GM18517 (cell line): ENCODE data around the gene SLC8A1.

Experiments used
- ATAC-seq: cut with Tn5 transposase; IDR thresholded peaks from one replicate; pipeline ENCODE4 v1.9.1; 2021; ENCODE audit warnings: mild to moderate bottlenecking, moderate library complexity; ENCODE audit not compliant: unreplicated experiment

SLC8A1 gene

DNA sequence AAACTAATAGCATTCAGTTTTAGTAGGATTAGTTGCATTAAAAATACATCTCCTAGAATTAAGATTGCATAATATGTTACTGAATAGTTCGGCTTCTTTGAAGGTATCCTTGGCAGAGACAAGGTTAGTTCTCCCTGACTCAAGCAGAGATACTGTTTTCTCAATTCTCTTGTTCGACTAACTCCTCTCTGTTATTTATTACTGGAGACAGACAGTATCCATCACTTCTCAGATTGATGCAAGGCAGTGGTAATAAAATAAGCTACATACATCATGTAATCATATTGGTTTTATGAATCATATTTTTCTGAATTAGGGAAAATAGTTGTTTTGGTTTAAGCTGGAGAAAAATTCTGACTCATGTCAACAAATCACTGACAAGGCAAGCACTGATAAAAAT, 134.8 kb downstream of the SLC8A1 start:
- no peak for ATAC-seq

DNA sequence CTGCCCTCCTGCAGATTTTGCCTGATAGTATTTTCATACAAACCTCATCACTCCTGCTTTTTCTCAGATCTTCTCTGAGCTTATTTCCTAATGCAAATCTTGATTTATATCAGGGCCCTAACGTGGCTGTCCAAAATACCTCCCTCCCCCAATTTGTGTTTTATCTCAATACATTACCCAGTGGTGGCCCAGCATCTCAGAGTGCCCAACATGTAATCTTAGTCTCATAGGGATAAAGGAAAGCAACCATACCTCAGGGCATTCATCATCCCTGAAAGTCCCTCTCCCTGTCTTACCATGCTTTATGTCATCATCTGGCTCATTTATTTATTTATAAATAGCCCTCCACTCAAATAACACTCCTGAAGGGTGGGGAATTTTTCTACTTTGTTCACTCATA, 135.3 kb downstream of the SLC8A1 start:
- no peak for ATAC-seq

DNA sequence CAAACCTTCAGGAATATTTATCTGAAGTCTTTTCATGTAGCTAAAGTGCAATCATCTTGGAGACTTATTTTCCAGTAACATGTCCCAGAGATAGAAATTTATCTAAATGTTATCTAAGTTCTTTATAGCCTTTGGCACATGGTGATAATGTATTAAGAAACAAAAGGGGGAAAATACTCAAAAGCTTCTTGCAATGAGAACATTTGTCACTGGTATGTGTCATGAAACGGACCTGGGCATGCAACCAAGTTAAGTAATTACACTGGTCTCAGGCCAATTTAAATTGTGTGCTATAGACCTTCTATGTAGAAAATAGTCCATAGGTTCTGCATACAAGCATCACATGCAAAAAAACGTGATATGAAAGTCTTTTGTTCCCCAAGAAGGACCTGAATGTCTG, 136.2 kb downstream of the SLC8A1 start:
- ATAC-seq, result no peak

DNA sequence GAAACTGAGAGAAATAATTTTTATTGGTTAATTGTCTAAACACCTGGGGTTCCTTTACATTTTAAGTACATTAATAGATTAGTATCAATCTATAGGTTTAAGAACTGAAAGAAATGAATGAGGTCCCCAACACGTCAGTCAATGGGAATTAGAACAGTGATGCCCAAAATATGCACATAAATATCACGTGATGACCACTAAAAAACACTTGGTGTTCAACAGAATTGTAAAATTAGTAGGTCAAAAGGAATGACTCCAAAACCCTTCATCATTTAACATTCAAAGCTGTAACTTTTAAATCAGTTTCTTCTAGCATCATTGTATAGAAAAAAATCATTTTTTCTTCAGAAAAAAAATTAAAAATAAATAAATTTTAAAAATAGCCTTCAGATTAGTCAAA, 140.9 kb downstream of the SLC8A1 start:
- no peak for ATAC-seq

DNA sequence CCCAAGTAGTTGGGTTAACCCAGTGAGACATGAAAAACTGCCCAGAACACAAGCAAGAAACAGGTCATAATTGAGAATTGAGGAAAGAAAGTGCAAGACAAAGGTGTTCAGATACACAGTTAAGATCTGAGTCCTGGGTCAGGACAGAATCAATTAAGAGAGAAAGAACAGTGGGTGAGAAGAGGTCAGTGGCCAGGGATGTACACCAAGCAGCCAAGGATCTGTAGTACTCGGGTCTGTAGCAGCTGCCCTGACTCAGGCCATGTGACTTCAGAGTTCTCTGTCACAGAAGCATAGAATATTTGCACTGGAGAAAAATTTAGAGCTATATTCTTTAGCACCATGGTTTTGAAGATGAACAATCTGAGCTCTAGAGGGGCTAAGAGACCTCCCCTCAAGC, 141.6 kb downstream of the SLC8A1 start:
- ATAC-seq, result no peak

DNA sequence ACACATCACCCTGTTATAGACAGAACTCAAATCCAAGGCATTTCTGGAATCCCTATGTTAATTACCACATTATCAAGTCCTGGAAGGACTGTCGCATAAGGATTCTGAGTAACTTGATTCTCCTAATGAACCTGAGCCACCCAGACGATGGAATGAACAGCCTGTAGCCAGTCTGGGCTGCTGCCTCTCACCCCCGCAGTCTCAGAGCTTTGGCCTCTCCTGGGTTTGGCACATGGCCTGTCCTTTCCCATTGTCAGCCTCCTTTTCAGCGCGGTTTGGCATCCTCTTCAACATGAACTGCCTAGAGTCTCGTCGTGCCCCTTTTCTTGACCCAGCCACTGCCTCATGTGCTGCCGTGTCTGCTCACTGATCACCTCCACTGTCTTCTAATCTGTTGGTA, 147.6 kb downstream of the SLC8A1 start:
- no peak for ATAC-seq

DNA sequence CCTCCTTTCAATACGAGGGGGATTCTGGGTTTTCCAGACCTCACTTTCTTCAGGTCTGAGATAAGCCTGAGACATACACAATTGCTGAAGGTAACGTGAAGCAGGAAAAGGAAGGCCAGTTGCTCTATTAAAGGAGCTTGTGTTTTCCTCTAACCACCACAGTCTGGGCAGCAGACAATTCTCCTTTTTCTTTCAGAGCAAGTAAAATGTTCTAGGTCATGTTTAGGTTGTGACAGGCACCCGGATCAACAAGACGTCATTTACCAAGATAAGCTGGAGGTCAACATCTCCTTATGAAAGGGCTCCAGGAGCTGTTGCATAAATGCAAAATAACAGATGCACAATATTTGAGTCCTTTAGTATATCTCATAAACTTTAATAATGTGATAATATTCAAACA, 148.1 kb downstream of the SLC8A1 start:
- no peak for ATAC-seq

DNA sequence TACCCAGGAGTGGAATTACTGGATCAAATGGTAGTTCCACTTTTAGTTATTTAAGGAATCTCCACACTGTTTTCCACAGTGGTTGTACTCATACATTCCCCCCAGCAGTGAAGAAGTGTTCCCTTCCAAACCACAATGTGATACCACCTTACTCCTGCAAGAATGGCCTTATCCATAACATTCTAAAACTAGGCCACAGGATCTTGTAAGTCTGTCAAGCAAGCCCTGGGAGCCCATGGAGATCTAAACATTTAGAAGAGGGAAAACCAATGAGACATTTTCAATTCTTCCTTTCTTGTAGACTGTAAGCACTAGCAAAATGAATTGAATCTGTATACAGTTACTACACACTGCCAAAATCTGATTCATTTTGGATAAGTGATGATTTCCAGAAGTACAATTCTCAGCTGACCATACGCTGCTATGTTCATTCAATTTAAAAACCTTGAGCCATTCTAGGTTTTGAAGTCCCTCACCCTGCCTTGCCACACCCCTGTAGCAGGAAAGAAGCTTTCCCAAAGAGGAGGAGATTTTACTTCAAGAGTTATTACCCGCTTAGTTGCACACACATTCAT, 149.1 kb downstream of the SLC8A1 start:
- ATAC-seq, result no peak

DNA sequence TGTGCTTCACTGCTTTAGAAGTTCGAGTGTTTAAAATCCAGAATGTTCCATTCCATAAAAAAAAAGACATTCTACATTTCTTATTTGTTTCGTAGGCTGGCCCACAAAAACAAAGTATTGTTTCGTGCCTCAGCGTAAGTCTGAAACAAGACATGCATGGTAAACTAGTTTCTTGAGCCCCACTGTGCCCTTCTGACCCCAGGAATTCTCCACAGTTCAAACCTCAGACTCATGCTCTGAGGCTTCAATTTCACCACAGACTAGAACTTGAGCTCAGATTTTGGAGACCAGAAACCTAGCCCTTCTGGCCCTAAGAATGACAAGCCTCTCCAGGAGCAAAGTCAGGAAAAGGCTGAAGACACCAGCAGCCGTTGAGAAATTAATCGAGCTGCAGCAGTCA, 151.5 kb downstream of the SLC8A1 start:
- no peak for ATAC-seq

DNA sequence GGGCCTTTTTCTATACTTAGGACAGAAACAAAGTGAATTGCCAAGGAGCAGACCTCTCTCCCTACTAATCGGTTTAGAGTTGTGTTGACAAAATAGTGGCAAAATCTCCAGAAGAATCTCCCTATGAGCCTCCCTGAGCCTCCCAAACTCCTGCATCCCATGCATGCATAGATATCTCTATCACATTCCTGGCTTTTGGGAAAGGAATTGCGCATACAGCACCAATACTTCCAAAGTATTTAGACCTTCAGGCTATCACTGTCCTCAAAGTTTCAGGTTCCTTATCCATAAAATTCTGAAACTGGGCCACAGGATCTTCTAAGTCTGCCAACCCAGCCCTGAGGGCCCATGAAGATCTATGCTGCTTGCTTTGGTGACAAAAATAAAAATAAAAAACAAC, 152.1 kb downstream of the SLC8A1 start:
- ATAC-seq, result no peak

DNA sequence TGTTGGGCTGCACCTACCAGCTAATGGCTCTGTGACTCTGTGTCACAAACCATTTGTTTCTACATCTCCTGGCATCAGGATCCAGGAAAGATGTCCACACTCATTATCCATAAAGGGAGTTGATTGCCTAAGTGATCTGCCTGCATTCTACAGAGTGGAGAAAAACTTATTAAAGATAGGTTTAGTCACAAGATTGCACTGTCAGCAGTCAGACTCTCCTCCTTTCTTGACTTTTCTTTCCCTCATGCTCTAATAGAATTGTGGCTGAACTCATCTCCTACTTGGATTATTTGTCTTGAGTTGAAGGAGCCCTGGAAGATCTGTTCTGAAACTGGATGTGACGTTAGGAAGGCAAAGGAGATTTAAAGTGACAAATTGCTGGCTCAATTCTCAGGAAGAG, 152.7 kb downstream of the SLC8A1 start:
- ATAC-seq, result no peak

DNA sequence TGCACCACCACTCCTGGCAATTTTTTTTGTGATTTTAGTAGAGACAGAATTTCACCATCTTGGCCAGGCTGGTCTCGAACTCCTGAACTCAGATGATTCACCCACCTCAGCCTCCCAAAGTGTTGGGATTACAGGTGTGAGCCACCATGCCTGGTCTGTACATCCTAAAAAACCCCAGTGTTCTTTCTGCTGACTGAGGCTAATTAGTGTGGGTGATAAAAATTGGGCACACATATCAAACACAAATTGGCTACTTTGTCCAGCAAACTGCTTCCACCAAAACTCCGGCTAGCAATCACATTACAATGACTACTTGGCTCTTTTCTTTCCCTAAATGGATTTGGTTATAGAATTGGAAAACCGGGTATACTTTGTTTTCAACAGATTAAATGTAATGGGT, 153.9 kb downstream of the SLC8A1 start:
- ATAC-seq, result no peak

DNA sequence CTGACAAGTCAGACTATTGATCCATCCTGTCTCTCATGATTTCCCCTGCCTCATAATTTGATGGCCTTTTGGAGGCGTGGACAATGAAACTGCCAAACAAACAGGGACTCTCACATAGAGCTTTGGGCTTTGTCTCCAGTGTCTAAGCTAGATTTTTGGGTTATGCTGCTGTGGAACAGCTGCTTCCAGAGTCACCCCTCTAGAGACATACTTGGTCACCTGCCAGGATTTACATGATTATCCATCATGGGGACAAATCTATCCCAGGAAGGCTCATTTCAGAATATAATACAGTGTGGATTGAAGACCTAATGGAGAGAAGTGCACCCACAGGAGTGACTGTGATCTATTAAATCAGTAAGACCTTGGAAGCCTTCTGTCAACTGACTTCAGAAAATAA, 159.6 kb downstream of the SLC8A1 start:
- no peak for ATAC-seq

DNA sequence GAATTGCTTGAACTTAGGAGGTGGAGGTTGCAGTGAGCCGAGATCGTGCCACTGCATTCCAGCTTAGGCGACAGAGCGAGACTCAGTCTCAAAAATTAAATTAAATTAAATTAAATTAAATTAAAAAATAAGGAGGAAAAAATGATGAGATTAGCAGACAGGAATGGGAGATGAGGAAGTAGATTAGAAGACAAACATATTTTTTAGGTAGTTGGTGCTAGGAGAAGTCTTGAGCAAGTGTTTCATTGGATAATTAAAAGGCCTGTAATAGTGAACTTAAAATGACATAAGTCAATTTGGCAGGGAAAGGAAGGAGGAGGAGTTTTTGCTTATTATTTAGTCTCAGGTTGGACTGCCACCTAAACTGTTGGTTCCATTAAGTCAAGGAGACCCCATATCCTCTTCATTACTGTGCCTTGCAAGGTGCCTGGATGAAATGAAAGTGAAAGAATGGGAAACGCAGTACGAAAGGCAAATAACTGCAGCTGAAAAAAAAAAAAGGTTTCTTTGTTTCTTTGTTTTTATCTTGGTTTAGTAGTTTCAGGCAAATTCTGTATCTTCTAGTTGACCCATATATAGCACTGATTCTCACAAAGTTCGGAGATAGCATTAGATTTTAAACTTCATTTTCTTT, 162.0 kb downstream of the SLC8A1 start:
- ATAC-seq, result no peak

DNA sequence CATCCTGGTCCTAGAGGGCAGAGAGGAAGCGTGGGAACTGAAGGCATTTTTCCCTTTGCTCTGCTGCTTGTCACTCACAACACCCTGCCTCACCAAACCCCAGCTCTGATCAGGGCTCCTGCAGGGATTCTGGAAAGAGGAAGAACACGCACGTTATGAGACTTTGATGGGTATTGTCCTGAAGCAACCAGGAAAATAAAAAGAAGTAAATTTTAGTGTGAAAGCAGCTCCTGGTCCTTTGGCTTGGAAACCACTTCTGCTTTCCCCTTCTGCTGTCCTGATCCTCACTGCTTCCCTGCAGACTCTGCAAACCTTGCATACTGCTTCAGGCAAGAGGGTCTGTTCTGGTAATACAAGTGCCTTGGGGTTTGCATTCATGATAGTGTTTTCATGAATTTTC, 164.1 kb downstream of the SLC8A1 start:
- ATAC-seq, result no peak

DNA sequence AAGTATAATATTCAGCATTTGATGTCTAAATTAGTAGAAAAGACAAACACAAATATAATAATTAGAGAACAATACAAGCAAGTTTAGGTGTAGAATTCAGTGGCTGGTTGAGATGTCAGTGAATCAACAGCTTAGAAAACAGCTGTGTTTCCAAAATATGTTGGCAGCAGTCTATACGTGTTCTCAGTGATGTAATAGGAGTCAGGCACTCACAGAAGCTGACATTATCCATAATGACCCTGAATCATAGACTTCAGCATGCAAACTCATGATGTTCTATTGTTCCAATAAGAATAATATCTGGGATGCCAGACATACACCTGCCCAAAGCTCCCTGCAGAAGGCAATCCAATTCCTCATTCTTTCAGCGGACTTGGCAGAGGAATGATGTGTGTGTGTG, 164.7 kb downstream of the SLC8A1 start:
- ATAC-seq, result no peak

DNA sequence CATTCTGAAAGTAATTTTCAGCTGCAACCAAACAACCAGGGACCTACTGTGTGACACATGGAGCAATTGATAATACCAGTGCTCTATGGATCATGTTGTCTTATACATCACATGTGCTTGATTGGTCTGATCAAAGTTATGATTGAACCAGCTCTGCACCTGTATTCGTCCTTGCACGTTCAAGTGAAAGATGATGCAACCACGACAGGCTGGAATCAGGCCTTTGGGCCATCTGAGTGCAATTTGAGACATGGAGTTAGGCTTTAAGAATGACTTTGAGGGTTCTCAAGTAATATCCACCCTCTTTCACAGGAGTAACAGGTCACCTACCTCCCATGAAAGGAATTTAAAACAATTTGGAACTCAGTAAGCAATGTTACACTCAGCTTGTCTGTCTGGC, 165.2 kb downstream of the SLC8A1 start:
- ATAC-seq, result no peak

DNA sequence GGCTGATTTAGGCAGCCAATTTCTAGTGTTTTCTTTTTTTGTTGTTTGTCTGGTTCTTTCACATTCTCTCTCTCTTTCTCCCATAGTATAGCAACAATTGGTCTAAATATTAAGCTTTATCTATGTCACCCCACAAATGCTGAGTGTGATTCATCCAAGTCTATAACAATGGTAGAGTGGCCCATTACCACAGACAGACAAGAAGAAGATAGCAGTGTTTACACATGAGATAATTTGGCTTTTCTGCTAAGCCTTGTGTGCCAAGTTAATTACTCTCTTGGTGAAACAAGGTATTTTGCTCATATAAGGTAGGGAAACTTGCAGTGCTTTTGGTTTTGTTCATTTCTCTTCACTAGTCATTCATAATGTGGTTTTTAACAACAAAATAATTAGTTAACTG, 166.5 kb downstream of the SLC8A1 start:
- ATAC-seq, result no peak

DNA sequence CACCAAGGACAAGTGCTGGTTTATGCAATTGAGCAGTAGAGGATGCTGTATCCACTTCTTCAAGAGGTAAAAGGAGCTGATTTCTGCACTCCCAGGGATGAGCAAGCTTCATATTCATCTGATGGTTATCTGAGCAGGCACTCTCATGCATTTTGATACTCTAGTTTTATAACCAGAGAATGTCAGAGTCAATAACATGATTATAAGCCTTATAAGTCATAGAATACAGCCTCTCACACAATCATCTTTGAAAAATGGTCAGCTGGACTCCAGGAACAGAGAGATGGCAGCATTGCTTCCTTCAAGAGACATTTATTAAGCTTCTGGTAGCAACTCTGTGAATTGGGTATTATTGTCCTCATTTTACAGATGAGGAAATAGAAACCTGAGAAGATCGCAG, 167.1 kb downstream of the SLC8A1 start:
- ATAC-seq, result no peak

DNA sequence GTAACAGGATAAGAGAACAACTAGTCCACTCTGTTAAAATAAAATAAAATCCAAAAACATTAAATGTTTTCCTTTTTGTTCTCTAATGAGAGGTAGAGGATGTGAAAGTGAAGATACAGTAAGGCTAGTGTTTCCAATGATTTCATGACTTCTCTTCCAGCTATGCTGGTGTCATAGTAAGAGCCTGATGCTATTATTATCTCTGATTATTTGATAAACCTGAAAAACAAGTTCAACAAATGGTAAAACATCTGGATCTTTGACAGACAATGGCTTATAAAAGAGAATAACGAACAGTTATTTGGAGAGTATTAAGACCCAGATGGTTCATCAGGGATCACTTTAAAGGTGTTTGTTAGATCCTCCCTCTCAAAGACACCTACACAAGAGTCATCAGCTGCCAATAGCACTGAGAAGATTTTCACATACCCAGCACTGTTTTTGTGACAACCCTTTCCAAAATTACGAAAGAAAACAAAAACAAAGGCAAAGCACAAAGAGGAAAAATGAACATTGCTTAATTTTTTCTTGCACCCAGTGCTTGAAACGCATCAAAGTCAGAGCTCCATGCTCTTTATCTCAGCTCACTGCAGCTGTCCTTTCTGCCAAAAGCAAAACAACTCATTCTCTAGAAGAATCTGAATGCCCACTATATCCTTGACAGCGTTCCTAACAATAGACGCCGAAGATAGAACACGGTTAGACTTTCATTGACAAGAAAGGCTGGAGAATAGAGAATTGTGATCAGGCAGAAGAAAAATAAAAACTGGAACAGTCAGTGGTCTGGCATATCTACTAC, 168.6 kb downstream of the SLC8A1 start:
- no peak for ATAC-seq

DNA sequence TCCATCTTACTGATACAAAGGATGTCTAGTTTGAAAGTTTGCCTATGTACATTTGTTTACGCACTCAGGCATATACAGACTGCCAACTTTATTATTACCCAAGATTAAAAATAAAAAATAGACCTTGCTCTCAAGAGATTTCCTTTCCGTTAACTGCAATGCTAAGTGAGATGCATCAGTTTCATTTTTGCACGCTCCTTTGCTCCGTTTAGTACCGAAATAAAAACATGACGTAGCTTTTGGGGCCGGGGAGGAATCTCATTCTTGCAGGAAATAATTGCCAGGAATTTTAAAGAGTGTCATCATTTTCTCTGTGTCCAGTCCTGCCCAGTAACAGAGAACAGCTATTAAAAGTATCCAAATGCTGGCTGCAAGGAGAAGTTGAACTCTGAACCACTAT, 169.5 kb downstream of the SLC8A1 start:
- ATAC-seq, result peak; percentile 49
